ENCODE data around the gene ABCB9.

DNA sequence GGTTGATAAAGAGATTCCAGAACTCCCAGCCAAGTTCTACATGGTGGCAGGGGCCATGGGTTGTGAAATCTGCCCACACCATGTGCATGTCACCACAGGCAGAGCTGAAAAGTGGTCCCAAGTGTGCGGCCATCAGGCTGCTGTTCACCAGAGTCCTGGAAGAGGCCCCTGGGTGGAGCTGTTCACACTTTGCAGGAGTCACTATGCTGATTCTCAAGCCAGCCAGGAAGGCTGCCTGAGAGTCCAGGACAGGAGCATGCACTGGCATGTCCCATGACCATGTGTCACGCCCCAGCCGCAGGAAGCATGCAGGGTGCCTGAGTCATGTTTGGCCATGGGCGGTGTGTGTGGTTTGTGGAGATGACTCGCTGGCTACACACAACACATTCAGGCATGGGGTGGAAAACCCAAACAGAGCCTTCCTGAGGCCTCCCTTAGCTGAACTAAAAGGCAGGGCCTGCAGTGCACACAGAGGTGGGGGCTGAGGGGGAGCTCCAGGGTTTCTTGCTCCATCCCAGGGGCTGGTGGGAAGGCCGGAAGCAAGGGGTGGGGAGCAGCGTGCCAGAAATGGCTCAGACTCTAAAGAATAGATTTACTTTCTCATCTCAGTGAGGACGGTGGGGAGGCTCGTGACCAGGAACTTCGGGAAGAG lies 19.4 kb downstream of the ABCB9 start:
- TF ChIP-seq POLR2A (IDR thresholded peaks at IDR 0.05), result no peak
- TF ChIP-seq POLR2AphosphoS5 (IDR thresholded peaks at IDR 0.05), result peak; percentile 89 to 99 (median 96)
- TF ChIP-seq, protein P1, sequence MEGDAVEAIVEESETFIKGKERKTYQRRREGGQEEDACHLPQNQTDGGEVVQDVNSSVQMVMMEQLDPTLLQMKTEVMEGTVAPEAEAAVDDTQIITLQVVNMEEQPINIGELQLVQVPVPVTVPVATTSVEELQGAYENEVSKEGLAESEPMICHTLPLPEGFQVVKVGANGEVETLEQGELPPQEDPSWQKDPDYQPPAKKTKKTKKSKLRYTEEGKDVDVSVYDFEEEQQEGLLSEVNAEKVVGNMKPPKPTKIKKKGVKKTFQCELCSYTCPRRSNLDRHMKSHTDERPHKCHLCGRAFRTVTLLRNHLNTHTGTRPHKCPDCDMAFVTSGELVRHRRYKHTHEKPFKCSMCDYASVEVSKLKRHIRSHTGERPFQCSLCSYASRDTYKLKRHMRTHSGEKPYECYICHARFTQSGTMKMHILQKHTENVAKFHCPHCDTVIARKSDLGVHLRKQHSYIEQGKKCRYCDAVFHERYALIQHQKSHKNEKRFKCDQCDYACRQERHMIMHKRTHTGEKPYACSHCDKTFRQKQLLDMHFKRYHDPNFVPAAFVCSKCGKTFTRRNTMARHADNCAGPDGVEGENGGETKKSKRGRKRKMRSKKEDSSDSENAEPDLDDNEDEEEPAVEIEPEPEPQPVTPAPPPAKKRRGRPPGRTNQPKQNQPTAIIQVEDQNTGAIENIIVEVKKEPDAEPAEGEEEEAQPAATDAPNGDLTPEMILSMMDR (IDR thresholded peaks at IDR 0.05), result peak; percentile 28 to 53

All from suprapubic skin (tissue), 4 donors.